GM19099 (cell line): Measurements from ENCODE around the gene PRKACA.

Source experiments
- POLR2A ChIP-seq: IDR thresholded peaks from 3 replicates; pipeline ENCODE4 v1.6.1; 2011; ENCODE audit warnings: low read depth; ENCODE audit not compliant: insufficient read length; ENCODE audit errors: extremely low read depth

PRKACA gene

GRCh38 chr19:14117668-14118164, at the start of gene PRKACA:
PRKACA (minus strand) TSS chr19:14117762; CDS start chr19:14117547, 215 bp downstream.
- TF ChIP-seq POLR2A = peak; percentile 34

GRCh38 chr19:14166999-14167575, 49.5 kb upstream of the PRKACA start:
- TF ChIP-seq POLR2A = no peak

DNA sequence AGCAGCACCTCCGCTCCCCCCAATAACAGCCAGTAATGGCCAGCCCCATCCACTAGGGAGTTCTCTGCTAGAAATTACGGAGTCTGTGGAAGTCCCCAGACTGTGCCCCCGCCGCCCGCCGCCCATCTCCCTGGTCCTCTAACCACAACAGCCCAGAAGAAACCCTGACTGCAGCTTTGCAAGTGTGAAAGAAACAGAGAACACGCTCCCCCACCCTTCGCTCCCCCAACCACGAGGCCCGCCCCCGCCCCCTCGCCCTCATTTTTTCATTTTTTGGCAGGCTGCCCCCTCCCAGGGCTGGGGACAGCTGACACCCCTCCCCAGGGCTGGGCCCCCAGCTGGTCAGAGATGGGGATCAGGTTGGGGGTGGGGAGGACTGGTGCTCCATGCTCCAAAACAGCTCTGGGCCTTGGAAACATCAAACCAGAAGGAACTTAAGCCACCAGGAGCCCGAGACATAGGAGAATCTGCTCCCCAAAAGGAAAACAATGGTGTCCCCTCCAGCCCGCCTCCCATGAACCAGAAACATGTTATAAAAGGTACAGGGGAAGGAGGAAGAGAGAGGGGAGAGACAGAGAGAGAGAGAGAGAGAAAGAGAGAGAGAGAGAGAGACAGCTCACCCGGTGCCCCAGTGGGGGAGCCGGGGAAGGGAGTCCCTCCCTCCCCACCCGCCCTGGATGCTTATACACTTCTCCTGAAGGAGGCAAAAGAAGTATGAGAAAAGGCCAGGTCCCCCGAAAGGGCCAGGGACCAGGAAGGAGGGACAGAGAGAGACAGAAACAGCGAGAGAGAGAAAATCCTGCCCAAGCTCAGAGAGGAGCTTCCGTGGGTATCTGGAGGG, 48.6 kb upstream of the PRKACA start:
- TF ChIP-seq POLR2A = no peak

GRCh38 chr19:14164724-14165493, 47.3 kb upstream of the PRKACA start:
- TF ChIP-seq POLR2A = no peak

GRCh38 chr19:14164082-14164481, 46.5 kb upstream of the PRKACA start:
- TF ChIP-seq POLR2A = no peak

GRCh38 chr19:14162871-14163297, 45.3 kb upstream of the PRKACA start:
- no peak for TF ChIP-seq POLR2A

GRCh38 chr19:14161305-14161704, 43.7 kb upstream of the PRKACA start:
- TF ChIP-seq POLR2A = no peak

- TF ChIP-seq POLR2A = no peak
Observed at GRCh38 chr19:14160017-14160703, 42.6 kb upstream of the PRKACA start.

DNA sequence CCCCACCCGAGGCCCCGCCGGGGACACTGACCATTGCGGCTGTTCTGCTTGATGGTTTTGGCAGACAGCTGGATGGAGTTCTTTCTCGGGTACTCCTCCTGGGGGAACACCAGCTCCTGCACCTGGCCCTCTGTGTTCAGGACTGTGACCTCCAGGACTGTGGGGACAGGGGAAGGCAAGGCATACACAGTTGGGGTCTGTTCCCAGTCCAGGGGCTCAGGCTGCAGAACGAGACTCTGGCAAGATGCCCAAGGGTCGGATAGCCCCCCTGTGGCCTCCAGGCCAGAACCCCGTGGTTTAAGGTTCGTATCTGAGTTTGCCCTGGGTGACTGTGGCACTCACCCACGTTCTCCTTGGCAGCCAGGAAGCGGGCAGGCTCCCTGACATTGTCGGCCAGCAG, 41.5 kb upstream of the PRKACA start:
- TF ChIP-seq POLR2A = no peak

DNA sequence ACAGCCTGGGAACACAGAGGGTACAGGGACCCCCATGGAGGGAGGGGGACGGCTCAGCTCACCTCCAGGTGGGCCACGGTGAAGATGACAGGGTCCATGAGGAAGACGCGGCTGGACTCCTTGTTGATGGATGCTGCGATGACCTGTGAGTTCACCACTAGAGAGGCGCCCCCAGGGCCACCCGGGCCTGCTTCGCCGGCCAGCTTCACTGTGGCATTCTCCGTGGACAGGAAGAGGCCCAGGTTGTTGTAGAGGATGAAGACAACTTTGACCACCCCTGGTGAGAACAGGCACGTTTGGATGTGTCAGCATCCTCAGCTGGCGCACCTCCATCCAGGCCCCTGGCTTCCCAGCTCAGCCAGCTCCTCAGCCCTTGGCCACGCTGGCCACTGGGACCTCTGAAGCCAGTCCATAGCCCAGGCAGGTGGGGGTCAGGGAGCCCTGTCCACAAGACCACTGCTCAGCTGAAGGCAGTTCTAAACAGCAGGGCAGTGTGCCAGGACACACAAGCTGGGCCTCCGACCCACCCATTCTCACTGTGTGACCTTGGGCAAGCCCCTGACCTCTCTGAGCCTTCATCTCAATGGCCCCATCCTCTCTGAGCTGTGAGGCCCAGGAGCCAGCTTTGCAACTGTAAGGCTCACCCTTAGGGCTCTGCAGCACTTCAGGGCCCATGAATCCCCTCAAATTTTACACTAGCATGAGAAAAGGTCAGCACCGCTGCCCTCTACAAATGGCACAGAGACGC, 40.9 kb upstream of the PRKACA start:
- no peak for TF ChIP-seq POLR2A

DNA sequence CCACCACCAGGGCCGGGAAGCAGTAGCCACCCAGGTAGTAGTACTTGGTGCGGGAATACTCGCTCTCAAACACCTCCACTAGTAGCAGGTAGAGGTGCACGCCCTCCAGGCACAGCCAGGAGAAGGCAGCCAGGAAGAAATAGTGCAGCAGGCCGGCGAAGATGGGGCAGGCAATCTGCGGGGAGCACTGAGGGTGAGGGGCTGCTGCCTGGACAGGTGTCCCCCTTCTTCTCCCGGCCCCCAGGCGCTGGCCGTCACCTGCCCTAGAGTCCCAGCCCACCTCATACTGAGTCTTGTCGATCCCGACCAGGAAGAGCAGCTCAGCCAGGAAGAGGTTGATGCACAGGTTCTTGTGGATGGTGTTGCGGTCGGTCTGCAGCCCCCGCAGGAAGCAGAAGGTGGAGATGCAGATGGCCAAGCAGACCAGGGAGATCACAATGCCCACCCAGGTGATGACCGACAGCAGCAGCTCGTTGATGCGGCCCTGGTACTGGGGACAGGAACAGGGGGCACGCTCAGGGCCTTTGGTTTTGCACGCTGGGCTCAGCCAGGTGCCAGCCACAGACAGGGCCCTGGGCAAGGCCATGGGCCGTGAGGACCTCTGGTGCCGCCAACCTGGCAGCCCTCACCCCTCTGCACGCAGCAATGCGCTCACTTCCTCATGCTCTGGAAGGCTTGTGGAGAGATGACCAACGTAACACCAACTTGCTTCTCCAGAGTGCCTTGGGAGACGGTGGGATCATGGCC, 39.6 kb upstream of the PRKACA start:
- no peak for TF ChIP-seq POLR2A

GRCh38 chr19:14156122-14156521, 38.6 kb upstream of the PRKACA start:
- TF ChIP-seq POLR2A = no peak

- no peak for TF ChIP-seq POLR2A
Observed at GRCh38 chr19:14155371-14155770, 37.8 kb upstream of the PRKACA start.
